PC-3 (cell line): ENCODE measurements around the gene TOMM20. TPM values are rescaled to one million over a fixed set of nuclear protein-coding genes. Genes with fewer than 3 reads are reported as not detected.

Source experiments
- ATAC-seq: fragments of 200-7000 bp; cut with Tn5 transposase; 2 replicates; pipeline ENCODE4 v1.9.1; 2020; ENCODE audit warnings: mild to moderate bottlenecking, moderate library complexity
- BruUV-seq: library from RNA; stranded (reverse); fragments of 400-500 nt; replicated peaks from 2 replicates; lab custom pipeline; 2021; lab: Mats Ljungman, UMichigan
- CTCF ChIA-PET: fragments of 300-600 bp; sonication (Branson Sonifier 250); formaldehyde crosslinking; loops from one replicate; lab custom pipeline; 2022; ENCODE audit warnings: antibody characterized with exemption; lab: Charles Lee
- POLR2A ChIA-PET: fragments of 300-600 bp; sonication (Branson Sonifier 250); formaldehyde crosslinking; loops from one replicate; lab custom pipeline; 2022; ENCODE audit warnings: antibody characterized with exemption; ENCODE audit not compliant: unreplicated experiment; lab: Charles Lee
- DNase-seq: peaks from one replicate; pipeline ENCODE4 v3.0.0-alpha.2; 2015
- H2AFZ ChIP-seq: fragments of 300-600 bp; sonication (generic); 2 replicates; pipeline ENCODE4 v1.6.0; 2016; ENCODE audit warnings: antibody characterized with exemption, low read length
- H3F3A ChIP-seq: fragments of 300-600 bp; sonication (generic); one replicate; pipeline ENCODE4 v1.6.0; 2017; ENCODE audit warnings: antibody characterized with exemption, low read length, control low read depth, mild to moderate bottlenecking; ENCODE audit not compliant: unreplicated experiment
- H3K27ac ChIP-seq: fragments of 300-600 bp; sonication (generic); 2 replicates; pipeline ENCODE4 v1.5.1; 2016; ENCODE audit warnings: mild to moderate bottlenecking, low read length
- H3K27me3 ChIP-seq: fragments of 300-600 bp; sonication (generic); 2 replicates; pipeline ENCODE4 v1.6.1; 2016; ENCODE audit warnings: low read length, mixed read lengths
- H3K36me3 ChIP-seq: fragments of 300-600 bp; sonication (generic); 2 replicates; pipeline ENCODE4 v1.6.1; 2016; ENCODE audit warnings: low read depth, mixed run types, low read length, mixed read lengths
- H3K4me1 ChIP-seq: fragments of 300-600 bp; sonication (generic); 2 replicates; pipeline ENCODE4 v1.5.1; 2016; ENCODE audit warnings: low read length; ENCODE audit not compliant: insufficient read depth
- H3K4me2 ChIP-seq: fragments of 300-600 bp; sonication (generic); 2 replicates; pipeline ENCODE4 v1.6.0; 2016; ENCODE audit warnings: low read length
- H3K4me3 ChIP-seq: fragments of 300-600 bp; sonication (generic); 2 replicates; pipeline ENCODE4 v1.5.1; 2016; ENCODE audit warnings: mild to moderate bottlenecking, low read length, mixed read lengths
- H3K79me2 ChIP-seq: fragments of 300-600 bp; sonication (generic); 2 replicates; pipeline ENCODE4 v1.6.1; 2017; ENCODE audit warnings: low read length, mixed read lengths
- H3K9ac ChIP-seq: fragments of 300-600 bp; sonication (generic); 2 replicates; pipeline ENCODE4 v1.6.0; 2016; ENCODE audit warnings: mild to moderate bottlenecking, low read length
- H3K9me2 ChIP-seq: fragments of 300-600 bp; sonication (generic); replicated peaks from 2 replicates; pipeline ENCODE4 v1.6.1; 2016; ENCODE audit warnings: mixed run types, low read length, mixed read lengths
- H3K9me3 ChIP-seq: fragments of 300-600 bp; sonication (generic); 2 replicates; pipeline ENCODE4 v1.6.1; 2016; ENCODE audit warnings: low read length, mixed read lengths
- H4K20me1 ChIP-seq: fragments of 300-600 bp; sonication (generic); 2 replicates; pipeline ENCODE4 v1.6.1; 2016; ENCODE audit warnings: low read length, mixed read lengths
- CTCF ChIP-seq: fragments of 300-600 bp; sonication (generic); conservative IDR thresholded peaks from 2 replicates; pipeline ENCODE4 v1.5.1; 2017; ENCODE audit warnings: antibody characterized with exemption, low read depth, mild to moderate bottlenecking, low read length
- EZH2 ChIP-seq: fragments of 300-600 bp; sonication (generic); IDR thresholded peaks from one replicate; pipeline ENCODE4 v1.6.1; 2017; ENCODE audit warnings: antibody characterized with exemption, mild to moderate bottlenecking, low read length; ENCODE audit not compliant: unreplicated experiment
- EZH2phosphoT487 ChIP-seq: fragments of 300-600 bp; sonication (generic); IDR thresholded peaks from 2 replicates; pipeline ENCODE4 v1.6.1; 2018; ENCODE audit warnings: mild to moderate bottlenecking, antibody characterized with exemption, low read length, borderline replicate concordance
- intact Hi-C: fragments of 100-400 bp; cut with micrococcal nuclease; formaldehyde crosslinking; loops from 2 replicates; pipeline ENCODE4 v1.9.0; 2023
- total RNA-seq: library from RNA; depleted of rRNA; stranded (reverse); fragments of >200 nt; gene quantifications from 2 replicates; pipeline ENCODE4 v1.2.3, GENCODE V29; 2014

TOMM20 gene
- total RNA-seq, 1 experiment from 2014 or later: 48.0 TPM

DNA sequence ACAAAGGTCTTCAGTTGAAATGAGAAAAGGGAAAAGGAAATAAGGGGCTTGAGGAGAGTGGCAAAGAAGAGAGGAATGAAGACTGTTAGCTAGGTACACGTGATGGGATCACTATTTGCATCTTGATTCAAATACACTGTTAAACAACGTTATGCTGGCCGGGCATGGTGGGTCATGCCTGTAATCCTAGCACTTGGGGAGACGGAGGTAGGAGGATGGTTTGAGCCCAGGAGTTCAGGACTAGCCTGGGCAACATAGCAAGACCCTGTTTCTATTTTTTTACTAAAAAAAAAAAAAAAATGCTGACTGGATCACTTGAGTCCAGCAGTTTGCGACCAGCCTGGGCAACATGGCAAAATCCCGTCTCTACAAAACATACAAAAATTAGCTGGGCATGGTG lies 30.0 kb upstream of the TOMM20 start:
- BruUV-seq: no TSS peak
- H3K4me1 ChIP-seq: peaks cover 21% of the 10 kb centered on the region
- POLR2A ChIA-PET: no interaction called here
- H3F3A ChIP-seq: no peaks in the 10 kb centered on the region
- no peaks in the 10 kb centered on the region for H3K9me2 ChIP-seq
- H3K79me2 ChIP-seq: peaks cover 29% of the 10 kb centered on the region
- no peaks in the 10 kb centered on the region for H3K9me3 ChIP-seq
- TF ChIP-seq EZH2phosphoT487 (no peak), CTCF (no peak), EZH2 (no peak)
- intact Hi-C loops: no loop called here
- no peak overlapping the region for H3K27ac ChIP-seq
- H4K20me1 ChIP-seq: no peaks in the 10 kb centered on the region
- H3K9ac ChIP-seq: no peak overlapping the region
- no peak overlapping the region for H3K4me2 ChIP-seq
- no peak overlapping the region for H2AFZ ChIP-seq
- CTCF ChIA-PET: no interaction called here
- peaks cover 14% of the 10 kb centered on the region for H3K36me3 ChIP-seq
- no peak for DNase-seq
- ATAC-seq: no peak
- H3K4me3 ChIP-seq: no peak overlapping the region
- no peaks in the 10 kb centered on the region for H3K27me3 ChIP-seq

GRCh38 chr1:235157150-235157549 lies 28.5 kb upstream of the TOMM20 start:
- peaks cover 17% of the 10 kb centered on the region for H3K36me3 ChIP-seq
- H2AFZ ChIP-seq: no peak overlapping the region
- intact Hi-C loops: no loop called here
- ChIA-PET CTCF (interaction anchor here (0.6 kb wide), 1 partner anchor 912 kb away, joined by 3 read pairs; no protein-coding TSS in a partner anchor), POLR2A (no interaction called here)
- H3K9me3 ChIP-seq: no peaks in the 10 kb centered on the region
- no peaks in the 10 kb centered on the region for H3K9me2 ChIP-seq
- DNase-seq: no peak
- H3K79me2 ChIP-seq: peaks cover 29% of the 10 kb centered on the region
- peak overlapping the region; percentile 13; the same call in 1 of the 2 replicates for H3K4me2 ChIP-seq
- ATAC-seq: no peak
- TF ChIP-seq EZH2phosphoT487: no peak
- TF ChIP-seq CTCF: no peak
- H3F3A ChIP-seq: no peaks in the 10 kb centered on the region
- no peaks in the 10 kb centered on the region for H3K27me3 ChIP-seq
- H4K20me1 ChIP-seq: no peaks in the 10 kb centered on the region
- H3K4me3 ChIP-seq: no peak overlapping the region
- H3K27ac ChIP-seq: no peak overlapping the region
- BruUV-seq: no TSS peak
- peaks cover 19% of the 10 kb centered on the region for H3K4me1 ChIP-seq
- H3K9ac ChIP-seq: no peak overlapping the region

DNA sequence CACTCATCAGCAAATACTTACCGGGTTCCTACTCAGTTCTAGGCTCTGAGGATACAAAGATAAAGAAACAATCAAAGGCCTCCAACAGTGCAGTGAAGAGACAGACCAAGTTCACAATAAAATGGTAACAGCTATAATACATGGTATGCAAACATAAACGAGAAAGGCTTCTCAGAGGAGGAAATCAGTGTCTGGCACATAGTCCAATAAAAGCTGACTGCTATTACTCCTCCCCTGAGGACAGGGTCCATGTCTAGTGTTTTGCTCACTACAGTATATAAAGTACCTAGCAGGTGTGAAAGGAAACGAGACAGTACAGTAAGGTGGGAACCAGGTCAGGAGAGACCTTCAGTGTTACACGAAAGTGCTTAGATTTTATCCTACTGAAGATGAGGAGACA lies 28.1 kb upstream of the TOMM20 start:
- H3F3A ChIP-seq: no peaks in the 10 kb centered on the region
- H3K36me3 ChIP-seq: peaks cover 17% of the 10 kb centered on the region
- H3K27me3 ChIP-seq: no peaks in the 10 kb centered on the region
- peaks cover 29% of the 10 kb centered on the region for H3K79me2 ChIP-seq
- intact Hi-C loops: no loop called here
- CTCF ChIA-PET: interaction anchor here (0.6 kb wide), 1 partner anchor 913 kb away, joined by 3 read pairs; no protein-coding TSS in a partner anchor
- no TSS peak for BruUV-seq
- POLR2A ChIA-PET: no interaction called here
- peaks cover 15% of the 10 kb centered on the region for H3K4me1 ChIP-seq
- H3K9me3 ChIP-seq: no peaks in the 10 kb centered on the region
- no peak overlapping the region for H2AFZ ChIP-seq
- H4K20me1 ChIP-seq: no peaks in the 10 kb centered on the region
- no peaks in the 10 kb centered on the region for H3K9me2 ChIP-seq
- peak overlapping the region; percentile 13; the same call in 1 of the 2 replicates for H3K4me2 ChIP-seq
- TF ChIP-seq CTCF: no peak
- TF ChIP-seq EZH2phosphoT487: no peak
- TF ChIP-seq EZH2: no peak
- H3K9ac ChIP-seq: no peak overlapping the region
- H3K4me3 ChIP-seq: no peak overlapping the region
- DNase-seq (no peak), ATAC-seq (no peak; the same call in 1 of the 2 replicates)
- H3K27ac ChIP-seq: no peak overlapping the region
